ENCODE data around the gene BCOR.

Gene BCOR

GRCh38 chrX:40013266-40014195 lies 84.2 kb downstream of the BCOR start:
- no peak for DNase-seq

- no peak for DNase-seq
Measured at GRCh38 chrX:40012868-40013265, 84.9 kb downstream of the BCOR start.

GRCh38 chrX:40012039-40012867 lies 85.5 kb downstream of the BCOR start:
- DNase-seq: no peak

- no peak for DNase-seq
Measured at GRCh38 chrX:40011322-40012038, 86.3 kb downstream of the BCOR start.

- no peak for DNase-seq
Measured at GRCh38 chrX:40010550-40011321, 87.0 kb downstream of the BCOR start.

GRCh38 chrX:40009890-40010289 lies 87.9 kb downstream of the BCOR start:
- DNase-seq: no peak

- no peak for DNase-seq
Measured at GRCh38 chrX:40009462-40009851, 88.3 kb downstream of the BCOR start.

GRCh38 chrX:40008791-40009461 lies 88.8 kb downstream of the BCOR start:
- no peak for DNase-seq

- DNase-seq: no peak
Measured at GRCh38 chrX:40007756-40008705, 89.7 kb downstream of the BCOR start.

GRCh38 chrX:40007131-40007755 lies 90.5 kb downstream of the BCOR start:
- no peak for DNase-seq

GRCh38 chrX:40006106-40007017 lies 91.4 kb downstream of the BCOR start:
- DNase-seq: peak in 1 of 2 donors; percentile 38

- no peak for DNase-seq
Measured at GRCh38 chrX:40005292-40006011, 92.3 kb downstream of the BCOR start.

GRCh38 chrX:40004921-40005291 lies 92.9 kb downstream of the BCOR start:
- DNase-seq: no peak

- no peak for DNase-seq
Measured at GRCh38 chrX:40004246-40004535, 93.6 kb downstream of the BCOR start.

GRCh38 chrX:40003428-40004245 lies 94.1 kb downstream of the BCOR start:
- no peak for DNase-seq

- no peak for DNase-seq
Measured at GRCh38 chrX:40003071-40003427, 94.7 kb downstream of the BCOR start.
